Measurements from ENCODE around the gene LATS2.

The LATS2 gene

GRCh38 chr13:21020176-21020575 lies 41.2 kb downstream of the LATS2 start:
- in situ Hi-C loops (cut with MboI; ENCODE audit: low sequenced_read_pairs), result no loop called here

- in situ Hi-C loops (cut with MboI; ENCODE audit: low sequenced_read_pairs), result no loop called here
Measured at GRCh38 chr13:21018220-21018619, 43.2 kb downstream of the LATS2 start.

GRCh38 chr13:21016487-21016886 lies 44.9 kb downstream of the LATS2 start:
- in situ Hi-C loops (cut with MboI; ENCODE audit: low sequenced_read_pairs), result no loop called here

- in situ Hi-C loops (cut with MboI; ENCODE audit: low sequenced_read_pairs), result no loop called here
Measured at GRCh38 chr13:21015284-21015683, 46.1 kb downstream of the LATS2 start.

- in situ Hi-C loops (cut with MboI; ENCODE audit: low sequenced_read_pairs), result no loop called here
Measured at GRCh38 chr13:21014502-21015170, 46.8 kb downstream of the LATS2 start.

GRCh38 chr13:21014139-21014501 lies 47.3 kb downstream of the LATS2 start:
- in situ Hi-C loops (cut with MboI; ENCODE audit: low sequenced_read_pairs), result no loop called here

- in situ Hi-C loops (cut with MboI; ENCODE audit: low sequenced_read_pairs), result no loop called here
Measured at GRCh38 chr13:21013682-21014038, 47.7 kb downstream of the LATS2 start.

GRCh38 chr13:21012841-21013681 lies 48.3 kb downstream of the LATS2 start:
- in situ Hi-C loops (cut with MboI; ENCODE audit: low sequenced_read_pairs), result no loop called here

- in situ Hi-C loops (cut with MboI; ENCODE audit: low sequenced_read_pairs), result no loop called here
Measured at GRCh38 chr13:21012211-21012610, 49.2 kb downstream of the LATS2 start.

- in situ Hi-C loops (cut with MboI; ENCODE audit: low sequenced_read_pairs), result no loop called here
Measured at GRCh38 chr13:21011378-21011777, 50.0 kb downstream of the LATS2 start.

- in situ Hi-C loops (cut with MboI; ENCODE audit: low sequenced_read_pairs), result no loop called here
Measured at GRCh38 chr13:21010621-21011020, 50.8 kb downstream of the LATS2 start.

GRCh38 chr13:21009036-21009435 lies 52.4 kb downstream of the LATS2 start:
- in situ Hi-C loops (cut with MboI; ENCODE audit: low sequenced_read_pairs), result no loop called here

- in situ Hi-C loops (cut with MboI; ENCODE audit: low sequenced_read_pairs), result no loop called here
Measured at GRCh38 chr13:21008026-21008425, 53.4 kb downstream of the LATS2 start.

- in situ Hi-C loops (cut with MboI; ENCODE audit: low sequenced_read_pairs), result no loop called here
Measured at GRCh38 chr13:21006141-21007005, 55.0 kb downstream of the LATS2 start.

- in situ Hi-C loops (cut with MboI; ENCODE audit: low sequenced_read_pairs), result no loop called here
Measured at GRCh38 chr13:21005193-21005592, 56.2 kb downstream of the LATS2 start.

- in situ Hi-C loops (cut with MboI; ENCODE audit: low sequenced_read_pairs), result no loop called here
Measured at GRCh38 chr13:21001471-21001870, 59.9 kb downstream of the LATS2 start.

GRCh38 chr13:21000647-21001046 lies 60.7 kb downstream of the LATS2 start:
- in situ Hi-C loops (cut with MboI; ENCODE audit: low sequenced_read_pairs), result no loop called here

GRCh38 chr13:20998649-20999415 lies 62.6 kb downstream of the LATS2 start:
- in situ Hi-C loops (cut with MboI; ENCODE audit: low sequenced_read_pairs), result no loop called here

GRCh38 chr13:20997301-20998161 lies 63.9 kb downstream of the LATS2 start:
- in situ Hi-C loops (cut with MboI; ENCODE audit: low sequenced_read_pairs), result no loop called here
